K562 (cell line): Measurements from ENCODE around the gene IL36RN. TPM values are rescaled to one million over a fixed set of nuclear protein-coding genes. Genes with fewer than 3 reads are reported as not detected.
A peak's percentile ranks its signal among the peaks of the same experiment; 100 is the strongest.

Experiments
- EHMT2 ChIP-seq: fragments of 450-650 bp; IDR thresholded peaks from 2 replicates; pipeline ENCODE4 v1.6.1; 2018; ENCODE audit warnings: antibody characterized with exemption
- KDM1A ChIP-seq, 2 experiments: fragments of 450-650 bp; IDR thresholded peaks; 2 replicates each; pipeline ENCODE4 v1.6.1; 2016; ENCODE audit warnings: mild to moderate bottlenecking in 2 of 2
- MEF2A ChIP-seq: IDR thresholded peaks from 2 replicates; pipeline ENCODE4 v1.6.1; 2011; ENCODE audit warnings: low read depth, mild to moderate bottlenecking, low read length, moderate library complexity; ENCODE audit not compliant: control insufficient read depth
- REST ChIP-seq, 2 experiments: fragments of 450-650 bp; formaldehyde crosslinking in 1 of 2; IDR thresholded peaks; 2 replicates each; pipeline versions ENCODE4 v1.4.0 to v1.6.1; 2014 to 2020; ENCODE audit warnings: mild to moderate bottlenecking in 2 of 2, borderline replicate concordance in 1 of 2, low read depth in 1 of 2
- SMC3 ChIP-seq: conservative IDR thresholded peaks from 2 replicates; pipeline ENCODE4 v1.6.1; 2011; ENCODE audit warnings: low read depth, low read length, improper control_type of control experiment; ENCODE audit not compliant: insufficient read depth
- SP1 ChIP-seq: sonication (generic); formaldehyde crosslinking; IDR thresholded peaks from 2 replicates; pipeline ENCODE4 v1.8.1; 2022; ENCODE audit warnings: mild to moderate bottlenecking, missing genetic modification reagents
- TOE1 ChIP-seq, 2 experiments: fragments of 450-650 bp in 1 of 2; sonication (generic) in 1 of 2; formaldehyde crosslinking in 1 of 2; IDR thresholded peaks; 2 replicates each; pipeline versions ENCODE4 v1.7.1 to v1.8.0; 2016 to 2022; ENCODE audit warnings: borderline replicate concordance in 2 of 2, mild to moderate bottlenecking in 2 of 2, antibody characterized with exemption in 1 of 2, inconsistent platforms in 1 of 2, low read depth in 1 of 2, missing genetic modification reagents in 1 of 2, moderate library complexity in 1 of 2
- ZNF282 ChIP-seq: sonication (generic); formaldehyde crosslinking; IDR thresholded peaks from 2 replicates; pipeline ENCODE4 v1.8.1; 2023; ENCODE audit warnings: missing genetic modification reagents
- polyA plus RNA-seq, 8 experiments: library from polyadenylated mRNA; depleted of rRNA in 4 of 8; stranded (reverse) in 5 of 8; unstranded in 3 of 8; fragments of >200 nt; fragmentation: Nextera tagmentation in 2 of 8; fragmentation: Illumina TruSeq in 1 of 8; extraction: Ambion mirVana in 2 of 8; extraction: Trizol in 1 of 8; gene quantifications; 2 replicates each; pipeline versions ENCODE4 v1.2.1 to v1.2.3, GENCODE V29; 2011 to 2014; ENCODE audit warnings: inconsistent platforms in 1 of 8, missing spikeins in 1 of 8
- total RNA-seq, 7 experiments: library from RNA; depleted of rRNA in 6 of 7; stranded (reverse); fragments of >200 nt in 6 of 7; fragmentation: Illumina TruSeq in 2 of 7; extraction: Trizol in 2 of 7; gene quantifications; 2 replicates each; pipeline versions ENCODE4 v1.2.1 to v1.2.3, GENCODE V29; 2011 to 2021; ENCODE audit warnings: low replicate concordance in 1 of 7
- TF ChIP-seq, protein P1 (sequence below): fragments of 450-650 bp; IDR thresholded peaks from 2 replicates; pipeline ENCODE4 v1.6.1; 2018; ENCODE audit not compliant: partially characterized antibody
- TF ChIP-seq, protein P2 (sequence below): fragments of 250-450 bp; sonication (Bioruptor Pico); IDR thresholded peaks from 2 replicates; pipeline ENCODE4 v1.4.0; 2020

IL36RN gene
- total and polyA plus RNA-seq, 9 of the 15 experiments (the other 6 are each of a cell fraction or from before 2014, with no cell fraction given), result not detected

GRCh38 chr2:113012436-113013335, 46.3 kb upstream of the IL36RN start (continued):
- TF ChIP-seq, protein P1, sequence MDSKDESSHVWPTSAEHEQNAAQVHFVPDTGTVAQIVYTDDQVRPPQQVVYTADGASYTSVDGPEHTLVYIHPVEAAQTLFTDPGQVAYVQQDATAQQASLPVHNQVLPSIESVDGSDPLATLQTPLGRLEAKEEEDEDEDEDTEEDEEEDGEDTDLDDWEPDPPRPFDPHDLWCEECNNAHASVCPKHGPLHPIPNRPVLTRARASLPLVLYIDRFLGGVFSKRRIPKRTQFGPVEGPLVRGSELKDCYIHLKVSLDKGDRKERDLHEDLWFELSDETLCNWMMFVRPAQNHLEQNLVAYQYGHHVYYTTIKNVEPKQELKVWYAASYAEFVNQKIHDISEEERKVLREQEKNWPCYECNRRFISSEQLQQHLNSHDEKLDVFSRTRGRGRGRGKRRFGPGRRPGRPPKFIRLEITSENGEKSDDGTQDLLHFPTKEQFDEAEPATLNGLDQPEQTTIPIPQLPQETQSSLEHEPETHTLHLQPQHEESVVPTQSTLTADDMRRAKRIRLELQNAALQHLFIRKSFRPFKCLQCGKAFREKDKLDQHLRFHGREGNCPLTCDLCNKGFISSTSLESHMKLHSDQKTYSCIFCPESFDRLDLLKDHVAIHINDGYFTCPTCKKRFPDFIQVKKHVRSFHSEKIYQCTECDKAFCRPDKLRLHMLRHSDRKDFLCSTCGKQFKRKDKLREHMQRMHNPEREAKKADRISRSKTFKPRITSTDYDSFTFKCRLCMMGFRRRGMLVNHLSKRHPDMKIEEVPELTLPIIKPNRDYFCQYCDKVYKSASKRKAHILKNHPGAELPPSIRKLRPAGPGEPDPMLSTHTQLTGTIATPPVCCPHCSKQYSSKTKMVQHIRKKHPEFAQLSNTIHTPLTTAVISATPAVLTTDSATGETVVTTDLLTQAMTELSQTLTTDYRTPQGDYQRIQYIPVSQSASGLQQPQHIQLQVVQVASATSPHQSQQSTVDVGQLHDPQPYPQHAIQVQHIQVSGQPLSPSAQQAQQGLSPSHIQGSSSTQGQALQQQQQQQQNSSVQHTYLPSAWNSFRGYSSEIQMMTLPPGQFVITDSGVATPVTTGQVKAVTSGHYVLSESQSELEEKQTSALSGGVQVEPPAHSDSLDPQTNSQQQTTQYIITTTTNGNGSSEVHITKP, result peak; percentile 72
- TF ChIP-seq, protein P2, sequence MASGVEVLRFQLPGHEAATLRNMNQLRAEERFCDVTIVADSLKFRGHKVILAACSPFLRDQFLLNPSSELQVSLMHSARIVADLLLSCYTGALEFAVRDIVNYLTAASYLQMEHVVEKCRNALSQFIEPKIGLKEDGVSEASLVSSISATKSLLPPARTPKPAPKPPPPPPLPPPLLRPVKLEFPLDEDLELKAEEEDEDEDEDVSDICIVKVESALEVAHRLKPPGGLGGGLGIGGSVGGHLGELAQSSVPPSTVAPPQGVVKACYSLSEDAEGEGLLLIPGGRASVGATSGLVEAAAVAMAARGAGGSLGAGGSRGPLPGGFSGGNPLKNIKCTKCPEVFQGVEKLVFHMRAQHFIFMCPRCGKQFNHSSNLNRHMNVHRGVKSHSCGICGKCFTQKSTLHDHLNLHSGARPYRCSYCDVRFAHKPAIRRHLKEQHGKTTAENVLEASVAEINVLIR, result 0 out of 2 replicates have a peak, but pooled peaks have one; percentile 12
- TF ChIP-seq SMC3, result no peak
- 0 out of 2 replicates have a peak, but pooled peaks have one; percentile 14 for TF ChIP-seq SP1 (CRISPR knock-in tag)
- peak; percentile 94 for TF ChIP-seq KDM1A (IDR thresholded peaks at IDR 0.05)
- TF ChIP-seq TOE1 (IDR thresholded peaks at IDR 0.05; ENCODE audit: borderline replicate concordance), result peak; percentile 60
- TF ChIP-seq TOE1 (CRISPR knock-in tag; IDR thresholded peaks at IDR 0.05; ENCODE audit: borderline replicate concordance, low read depth), result no peak
- TF ChIP-seq ZNF282 (CRISPR knock-in tag), result no peak
- TF ChIP-seq EHMT2, result peak; percentile 84
- peak; percentile 89 for TF ChIP-seq MEF2A
- TF ChIP-seq REST (IDR thresholded peaks at IDR 0.05; ENCODE audit: borderline replicate concordance), result no peak; the same call in 1 of the 2 replicates
- TF ChIP-seq REST (CRISPR knock-in tag; IDR thresholded peaks at IDR 0.05; ENCODE audit: low read depth), result no peak
